Osteocyte (in vitro differentiated cells): ENCODE measurements around the gene CNOT6L. TPM values are rescaled to one million over a fixed set of nuclear protein-coding genes. Genes with fewer than 3 reads are reported as not detected.
A peak's percentile ranks its signal among the peaks of the same experiment; 100 is the strongest.

Source experiments
- DNase-seq: peaks from one replicate; pipeline ENCODE4 v3.0.0; 2021; ENCODE audit warnings: mixed read lengths; ENCODE audit not compliant: unreplicated experiment; ENCODE audit errors: extremely low spot score
- H3K27ac Mint-ChIP-seq: one replicate; pipeline ENCODE4 v1.8.0; 2021; ENCODE audit warnings: mild to moderate bottlenecking, mixed read lengths; ENCODE audit not compliant: unreplicated experiment
- H3K27me3 Mint-ChIP-seq: one replicate; pipeline ENCODE4 v1.8.0; 2021; ENCODE audit warnings: mixed read lengths; ENCODE audit not compliant: unreplicated experiment
- H3K36me3 Mint-ChIP-seq: one replicate; pipeline ENCODE4 v1.8.0; 2021; ENCODE audit warnings: mixed read lengths; ENCODE audit not compliant: unreplicated experiment
- H3K4me1 Mint-ChIP-seq: one replicate; pipeline ENCODE4 v1.8.0; 2021; ENCODE audit warnings: mixed read lengths; ENCODE audit not compliant: unreplicated experiment
- H3K4me3 Mint-ChIP-seq: one replicate; pipeline ENCODE4 v1.8.0; 2021; ENCODE audit warnings: mild to moderate bottlenecking, moderate library complexity, mixed read lengths; ENCODE audit not compliant: unreplicated experiment
- H3K9me3 Mint-ChIP-seq: one replicate; pipeline ENCODE4 v1.8.0; 2021; ENCODE audit warnings: mixed read lengths; ENCODE audit not compliant: unreplicated experiment
- CTCF ChIP-seq: fragments of 200-600 bp; sonication (generic); IDR thresholded peaks from 2 replicates; pipeline ENCODE4 v1.5.0; 2021; ENCODE audit warnings: antibody characterized with exemption, mild to moderate bottlenecking, moderate library complexity
- total RNA-seq: library from RNA; stranded (reverse); gene quantifications from 2 replicates; pipeline ENCODE4 v1.2.1, GENCODE V29; 2021

The CNOT6L gene
- total RNA-seq, 1 donor from 2014 or later = 28.6 TPM

- Mint-ChIP-seq H3K4me1 (peaks cover 17% of the 10 kb centered on the region), H3K36me3 (no peaks in the 10 kb centered on the region), H3K27me3 (peaks cover 13% of the 10 kb centered on the region), H3K27ac (no peak overlapping the region), H3K4me3 (no peak overlapping the region), H3K9me3 (no peaks in the 10 kb centered on the region)
- no peak for DNase-seq
- TF ChIP-seq CTCF = no peak
These were observed 2.6 kb upstream of the CNOT6L start for GRCh38 chr4:77821775-77822174.

- Mint-ChIP-seq H3K4me1 (peaks cover 19% of the 10 kb centered on the region), H3K9me3 (no peaks in the 10 kb centered on the region), H3K27ac (peak overlapping the region; percentile 99), H3K36me3 (no peaks in the 10 kb centered on the region), H3K4me3 (peak overlapping the region; percentile 94), H3K27me3 (peaks cover 6% of the 10 kb centered on the region)
- TF ChIP-seq CTCF = peak; percentile 13
- no peak for DNase-seq
These were observed 1.7 kb upstream of the CNOT6L start for GRCh38 chr4:77820649-77821561.

GRCh38 chr4:77819843-77820648, 878 bp upstream of the CNOT6L start:
- Mint-ChIP-seq H3K4me1 (peaks cover 19% of the 10 kb centered on the region), H3K27ac (peak overlapping the region; percentile 99), H3K4me3 (peak overlapping the region; percentile 94), H3K9me3 (no peaks in the 10 kb centered on the region), H3K36me3 (no peaks in the 10 kb centered on the region), H3K27me3 (peaks cover 4% of the 10 kb centered on the region)
- DNase-seq = peak; percentile 94
- TF ChIP-seq CTCF = no peak

- H3K36me3 Mint-ChIP-seq = no peaks in the 10 kb centered on the region
- H3K4me1 Mint-ChIP-seq = peaks cover 19% of the 10 kb centered on the region
- TF ChIP-seq CTCF = no peak
- H3K4me3 Mint-ChIP-seq = peak overlapping the region; percentile 100
- DNase-seq = peak; percentile 85
- H3K27ac Mint-ChIP-seq = peak overlapping the region; percentile 98
- no peaks in the 10 kb centered on the region for H3K9me3 Mint-ChIP-seq
- H3K27me3 Mint-ChIP-seq = no peaks in the 10 kb centered on the region
These were observed 255 bp upstream of the CNOT6L start for GRCh38 chr4:77819404-77819842.
